Limb (tissue), 2 donors: ENCODE results near the gene RTF1.
"Not testable (repeated sequence)": the region's sequence is repeated elsewhere in the genome, so short reads cannot be mapped to it uniquely, and the experiment has no call there.

Experiments
- DNase-seq, 2 donors: peaks; one replicate each; pipeline ENCODE4 v3.0.0-alpha.2; 2016; ENCODE audit errors: extremely low spot score in 2 of 2

The RTF1 gene

DNA sequence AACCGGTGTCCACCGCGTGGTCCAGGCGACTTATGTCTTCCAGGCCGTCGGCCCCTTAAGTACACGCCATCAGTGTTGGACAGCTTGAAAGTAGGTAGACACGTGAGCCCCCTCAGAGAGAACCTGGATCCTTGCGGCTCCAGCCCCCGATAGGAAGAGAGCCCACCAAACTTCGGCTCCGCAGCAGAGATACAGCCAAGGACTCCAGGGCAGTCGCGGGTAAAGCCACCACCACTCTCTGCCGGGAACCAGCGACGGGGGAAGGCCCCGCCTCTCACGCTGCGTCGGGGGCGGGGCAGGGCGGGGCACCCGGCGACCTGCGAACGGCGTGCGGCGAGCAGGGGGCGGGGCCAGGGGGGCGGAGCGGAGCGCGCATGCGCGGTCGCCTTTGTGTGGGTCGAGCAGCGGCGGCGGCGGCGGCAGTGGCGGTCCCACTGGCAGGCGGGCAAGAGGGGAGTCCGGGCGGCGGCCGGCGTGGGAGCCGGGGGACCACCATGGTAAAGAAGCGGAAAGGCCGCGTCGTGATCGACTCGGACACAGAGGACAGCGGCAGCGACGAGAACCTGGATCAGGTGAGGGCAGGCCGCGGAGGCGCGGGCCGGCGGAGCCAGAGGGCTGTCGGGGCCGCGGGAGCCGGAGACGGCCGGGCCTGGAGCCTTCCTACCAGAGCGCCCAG is at the start of gene RTF1:
Gene RTF1 (plus strand): TSS at position 354 of the 676 bp plus-strand sequence. CDS start 21 bp downstream, at position 375.
- peak; percentile 90 to 99 for DNase-seq

DNA sequence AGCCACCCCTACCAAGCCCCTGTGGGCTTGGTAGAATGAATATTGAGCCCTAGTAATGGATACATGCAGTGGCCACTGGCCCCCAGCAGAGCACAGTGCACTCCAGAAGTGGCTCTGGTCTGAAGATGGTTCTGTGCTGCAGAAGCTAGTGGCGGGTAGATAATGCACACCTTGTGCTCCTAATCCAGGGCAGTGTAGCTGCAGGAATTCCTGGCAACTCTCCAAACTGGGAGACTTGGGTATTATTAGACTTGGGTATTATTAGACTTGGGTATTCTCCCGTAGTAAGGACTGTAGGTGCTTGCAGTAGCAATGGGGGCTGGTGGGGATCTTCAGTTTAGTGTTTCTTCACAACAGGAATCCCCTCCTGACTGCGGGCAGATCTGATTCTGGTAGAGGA is 49.5 kb upstream of the RTF1 start:
- DNase-seq, result no peak

DNA sequence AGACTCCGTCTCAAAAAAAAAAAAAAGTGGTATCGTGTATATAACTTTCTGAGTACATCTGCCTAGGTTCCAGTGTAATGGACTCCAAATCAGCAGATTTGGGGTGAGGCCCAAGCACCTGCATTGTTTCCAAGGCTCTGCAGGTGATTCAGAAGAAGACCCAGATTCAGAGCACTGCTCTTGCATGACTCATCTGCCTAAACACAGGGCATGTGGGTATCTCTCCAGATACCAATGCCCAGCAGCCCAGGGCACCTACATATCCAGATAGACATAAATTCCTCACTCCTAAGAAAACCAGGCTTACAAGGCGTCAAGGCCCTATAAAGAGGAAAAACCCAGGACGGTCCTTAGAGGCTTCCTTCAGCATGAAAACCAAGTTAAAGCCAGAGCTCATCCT is 38.9 kb upstream of the RTF1 start:
- no peak for DNase-seq

DNA sequence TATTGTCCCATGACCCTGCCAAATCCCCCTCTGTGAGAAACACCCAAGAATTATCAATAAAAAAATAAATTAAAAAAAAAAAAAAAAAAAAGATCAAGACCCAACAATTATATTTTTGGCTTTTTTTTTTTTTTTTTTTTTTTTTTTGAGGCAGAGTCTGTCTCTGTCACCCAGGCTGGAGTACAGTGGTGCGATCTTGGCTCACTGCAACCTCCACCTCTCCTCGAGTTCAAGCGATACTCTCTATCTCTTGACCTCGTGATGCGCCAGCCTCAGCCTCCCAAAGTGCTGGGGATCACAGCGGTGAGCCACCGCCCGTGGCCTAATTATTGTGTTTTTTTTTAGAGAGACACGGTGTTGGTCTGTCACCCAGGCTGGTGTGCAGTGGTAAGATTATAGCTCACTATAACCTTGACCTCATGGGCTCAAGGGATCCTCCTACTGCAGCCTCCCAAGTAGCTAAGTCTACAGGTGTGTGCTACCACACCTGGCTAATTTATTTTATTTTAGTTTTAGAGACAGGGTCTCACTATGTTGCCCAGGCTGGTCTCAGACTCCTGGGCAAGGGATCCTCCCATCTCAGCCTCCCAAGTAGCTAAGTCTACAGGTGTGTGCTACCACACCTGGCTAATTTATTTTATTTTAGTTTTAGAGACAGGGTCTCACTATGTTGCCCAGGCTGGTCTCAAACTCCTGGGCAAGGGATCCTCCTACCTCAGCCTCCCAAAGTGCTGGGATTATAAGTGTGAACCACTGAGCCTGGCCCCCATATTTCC is 32.7 kb upstream of the RTF1 start:
- DNase-seq, result not testable (repeated sequence)

DNA sequence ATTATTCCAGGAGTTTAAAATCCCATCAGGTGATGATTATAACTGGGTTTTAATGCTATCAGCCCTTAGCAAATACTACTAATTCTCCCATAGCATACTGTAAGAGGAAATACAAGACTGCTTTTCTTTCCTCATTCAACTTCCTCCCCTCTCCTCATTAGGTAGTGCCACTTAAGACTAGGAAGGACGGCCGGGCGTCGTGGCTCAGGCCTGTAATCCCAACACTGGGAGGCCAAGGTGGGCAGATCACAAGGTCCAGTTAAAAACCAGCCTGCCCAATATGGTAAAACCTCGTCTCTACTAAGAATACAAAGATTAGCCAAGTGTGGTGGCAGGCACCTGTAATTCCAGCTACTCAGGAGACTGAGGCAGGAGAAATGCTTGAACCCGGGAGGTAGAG is 29.2 kb upstream of the RTF1 start:
- DNase-seq, result no peak

DNA sequence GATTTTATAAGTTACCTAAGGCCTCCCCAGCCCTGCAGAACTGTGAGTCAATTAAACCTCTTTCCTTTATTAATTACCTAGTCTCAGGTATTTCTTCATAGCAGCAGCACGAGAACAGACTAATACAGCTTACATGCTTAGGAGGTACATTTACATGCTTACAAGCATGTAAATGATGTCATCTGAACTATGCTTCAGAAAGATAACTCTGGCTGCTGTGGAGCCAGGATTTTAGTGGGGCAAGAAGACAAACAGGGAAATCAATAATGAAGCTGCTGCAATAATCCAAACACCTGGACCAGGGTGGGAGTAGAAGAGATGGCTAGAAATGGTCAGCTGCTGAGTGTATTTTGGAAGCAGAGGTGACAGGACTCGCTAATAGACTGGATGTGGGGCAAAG is 24.2 kb upstream of the RTF1 start:
- no peak for DNase-seq

DNA sequence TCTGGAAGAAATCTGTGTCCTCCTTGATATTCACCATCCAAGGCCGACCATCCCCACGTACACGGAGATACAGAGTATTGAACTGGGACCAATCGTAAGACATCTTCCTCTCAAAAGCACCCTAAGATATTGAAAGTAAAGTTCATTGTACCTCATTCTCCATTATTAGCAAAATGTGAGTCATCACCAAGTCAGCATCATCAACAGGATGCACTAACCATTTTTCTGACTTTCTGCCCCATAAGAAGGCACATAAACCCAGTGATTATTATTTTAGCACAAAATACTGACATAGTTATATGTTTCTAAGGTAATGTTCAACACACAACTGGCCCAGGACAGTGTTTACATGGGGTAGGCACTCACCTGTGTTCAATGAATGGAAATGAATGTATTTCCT is 22.0 kb upstream of the RTF1 start:
- DNase-seq, result no peak

DNA sequence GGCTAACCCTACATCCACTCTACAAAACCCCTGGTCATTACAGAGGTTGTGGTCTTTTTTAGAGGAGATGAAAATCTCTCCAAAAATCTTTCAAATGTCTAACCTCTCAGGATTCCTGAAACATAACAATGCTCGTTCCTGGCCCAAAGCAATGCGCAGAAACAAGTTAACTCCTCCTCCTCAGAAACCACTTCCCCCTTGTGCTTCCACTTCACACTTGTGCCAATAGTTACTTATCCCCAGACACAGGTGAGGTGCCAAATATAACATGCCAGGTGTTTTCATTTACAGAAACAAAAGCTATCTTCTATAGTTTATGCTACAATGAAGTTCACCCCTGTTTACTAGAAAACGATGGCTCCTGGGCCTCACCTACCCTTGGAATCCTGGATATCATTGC is 20.8 kb upstream of the RTF1 start:
- DNase-seq, result no peak

DNA sequence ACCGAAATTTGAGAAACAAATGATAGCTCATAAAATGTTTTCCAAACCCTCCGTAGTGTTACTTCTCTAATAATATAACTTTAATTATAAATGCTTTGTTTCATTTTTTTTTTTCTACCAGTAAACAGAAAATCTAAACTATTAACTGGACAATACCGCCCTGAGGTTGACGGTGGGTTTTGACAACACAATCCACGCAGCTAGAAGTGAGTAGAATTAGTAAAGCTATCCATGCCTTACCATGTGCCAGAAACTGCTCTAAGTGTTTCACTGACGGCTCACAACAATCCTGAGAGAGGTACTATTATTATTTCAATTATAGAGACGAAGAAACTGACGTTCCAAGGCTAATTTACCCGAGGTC is 15.0 kb upstream of the RTF1 start:
- no peak for DNase-seq

DNA sequence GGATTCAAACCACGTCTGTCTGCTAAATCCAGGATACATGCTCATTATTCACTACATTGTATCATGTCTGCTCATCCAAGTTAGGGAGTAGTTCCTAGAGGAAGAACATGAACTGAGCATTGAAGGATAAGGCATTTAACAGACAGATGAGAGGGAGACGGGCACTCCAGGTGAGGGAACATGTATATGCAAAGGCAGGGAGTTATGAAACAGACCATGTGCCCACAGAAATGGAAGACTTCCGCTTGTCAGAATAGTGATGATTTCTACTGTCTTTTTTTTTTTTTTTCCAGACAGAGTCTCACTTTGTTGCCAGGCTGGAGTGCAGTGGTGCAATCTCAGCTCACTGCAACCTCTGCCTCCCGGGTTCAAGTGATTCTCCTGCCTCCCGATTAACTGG is 9.6 kb upstream of the RTF1 start:
- DNase-seq, result no peak

DNA sequence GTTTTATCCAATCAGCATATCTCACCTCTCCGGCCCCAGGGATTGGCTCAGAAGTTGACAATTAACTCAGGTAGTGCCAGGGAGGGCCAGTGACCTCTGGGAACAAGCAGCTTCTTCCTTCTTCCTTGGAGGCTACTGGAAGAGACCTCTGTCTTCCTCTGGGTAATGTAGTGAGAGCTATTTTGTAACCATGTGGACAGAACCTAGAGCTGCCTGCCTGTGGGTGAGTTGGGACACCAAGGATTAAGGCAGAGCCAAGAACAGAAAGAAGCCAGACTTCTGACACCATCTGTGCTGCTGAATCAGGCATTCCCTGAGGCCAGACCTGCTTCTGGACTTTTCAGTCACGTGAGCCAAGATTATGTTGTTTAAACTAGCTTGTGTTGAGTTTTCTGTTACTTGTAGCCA is 8.7 kb upstream of the RTF1 start:
- DNase-seq, result no peak

DNA sequence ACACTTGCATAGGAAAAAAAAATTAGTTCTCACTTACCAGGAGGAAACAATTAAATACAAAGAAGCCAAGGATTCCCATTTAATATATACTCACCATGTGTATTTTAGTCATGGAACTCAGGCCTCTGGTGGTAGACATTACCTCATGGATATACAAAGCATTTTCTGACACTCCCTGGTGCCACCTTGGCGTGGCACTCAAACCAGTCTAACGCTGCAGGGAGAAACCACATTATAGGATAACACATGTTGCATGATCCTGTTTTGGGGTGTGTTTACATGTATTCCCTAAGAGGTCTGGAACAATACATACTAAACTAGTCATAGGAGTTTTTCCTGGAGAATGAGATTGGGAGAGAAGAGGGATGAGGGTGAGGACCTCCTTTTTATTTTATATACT is 5.9 kb upstream of the RTF1 start:
- DNase-seq, result no peak

DNA sequence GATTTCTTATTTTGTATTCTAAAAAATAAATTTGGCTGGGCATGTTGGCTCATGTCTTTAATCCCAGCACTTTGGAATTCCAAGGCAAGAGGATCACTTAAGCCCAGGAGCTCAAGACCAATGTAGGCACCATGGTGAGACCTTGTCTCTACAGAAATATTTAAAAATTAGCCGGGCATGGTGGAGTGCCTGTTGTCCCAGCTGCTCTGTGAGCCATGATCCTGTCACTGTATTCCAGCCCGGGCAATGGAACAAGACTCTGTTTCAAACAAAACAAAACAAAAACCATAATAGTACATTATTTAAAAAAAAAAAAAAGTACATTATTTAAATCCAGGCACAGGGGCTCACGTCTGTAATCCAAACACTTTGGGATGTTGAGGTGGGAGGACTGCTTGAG is 5.5 kb upstream of the RTF1 start:
- no peak for DNase-seq

DNA sequence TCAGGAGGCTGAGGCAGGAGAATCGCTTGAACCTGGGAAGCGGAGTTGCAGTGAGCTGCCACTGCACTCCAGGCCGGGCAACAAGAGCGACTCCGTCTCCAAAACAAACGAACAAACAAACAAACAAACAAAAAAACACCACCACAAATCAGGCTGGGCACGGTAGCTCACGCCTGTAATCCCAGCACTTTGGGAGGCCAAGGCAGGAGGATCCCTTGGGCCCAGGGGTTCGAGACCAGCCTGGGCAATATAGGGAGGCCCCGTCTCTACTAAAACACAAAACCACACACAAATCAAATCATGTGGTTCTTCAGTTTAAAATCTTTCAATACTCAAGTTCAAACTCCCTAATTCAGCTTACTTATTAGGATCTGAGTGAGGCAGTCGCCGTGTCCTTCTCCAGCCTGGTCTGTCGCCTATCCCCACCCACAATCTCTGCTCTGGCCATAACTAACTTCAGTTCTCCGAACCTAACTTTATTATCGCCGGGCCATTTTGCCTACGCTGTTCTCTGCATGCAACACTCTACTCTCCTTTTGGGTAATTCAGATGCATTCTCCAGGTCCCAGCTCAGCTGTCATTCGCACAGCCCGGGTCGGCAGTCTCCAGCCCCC is 660 bp upstream of the RTF1 start:
- no peak for DNase-seq

DNA sequence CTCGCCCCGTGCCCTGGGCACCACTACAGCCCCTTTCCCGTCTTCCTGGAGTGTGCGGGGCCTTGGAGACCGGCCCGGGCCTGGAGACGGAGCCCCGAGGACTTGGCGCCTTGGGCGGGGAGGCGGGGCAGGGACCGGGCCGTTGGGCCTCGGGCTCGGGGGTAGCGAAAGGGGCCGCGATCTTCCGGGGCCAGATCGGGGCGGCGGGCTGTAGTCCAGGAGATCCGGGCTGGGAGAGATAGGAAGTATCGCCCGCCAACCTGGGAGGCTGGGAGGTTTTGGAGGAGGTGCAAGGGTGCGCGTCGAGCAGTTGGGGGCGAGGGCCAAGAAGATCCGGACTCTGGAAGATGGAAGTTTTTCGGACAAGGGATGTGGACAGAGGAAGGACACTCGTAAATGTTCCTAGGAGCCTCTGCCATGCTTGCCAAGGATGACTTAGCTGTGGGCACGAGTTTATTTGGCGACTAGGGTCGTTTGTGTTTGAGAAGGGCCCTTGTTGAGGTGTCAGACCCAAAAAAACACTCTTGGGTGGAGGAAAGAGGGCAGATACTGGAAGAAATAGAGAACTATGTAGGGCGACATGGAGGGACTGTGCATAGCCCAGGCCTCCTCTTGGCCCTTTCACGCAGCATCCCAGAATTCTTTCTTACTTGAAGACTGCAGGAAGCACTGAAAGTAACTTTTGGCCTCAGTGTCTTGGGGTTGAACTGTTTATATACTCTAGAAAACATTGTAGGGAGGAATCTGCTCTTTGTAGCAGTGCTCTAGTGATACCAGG is 712 bp downstream of the RTF1 start:
- DNase-seq, result peak in 1 of 2 donors; percentile 7

DNA sequence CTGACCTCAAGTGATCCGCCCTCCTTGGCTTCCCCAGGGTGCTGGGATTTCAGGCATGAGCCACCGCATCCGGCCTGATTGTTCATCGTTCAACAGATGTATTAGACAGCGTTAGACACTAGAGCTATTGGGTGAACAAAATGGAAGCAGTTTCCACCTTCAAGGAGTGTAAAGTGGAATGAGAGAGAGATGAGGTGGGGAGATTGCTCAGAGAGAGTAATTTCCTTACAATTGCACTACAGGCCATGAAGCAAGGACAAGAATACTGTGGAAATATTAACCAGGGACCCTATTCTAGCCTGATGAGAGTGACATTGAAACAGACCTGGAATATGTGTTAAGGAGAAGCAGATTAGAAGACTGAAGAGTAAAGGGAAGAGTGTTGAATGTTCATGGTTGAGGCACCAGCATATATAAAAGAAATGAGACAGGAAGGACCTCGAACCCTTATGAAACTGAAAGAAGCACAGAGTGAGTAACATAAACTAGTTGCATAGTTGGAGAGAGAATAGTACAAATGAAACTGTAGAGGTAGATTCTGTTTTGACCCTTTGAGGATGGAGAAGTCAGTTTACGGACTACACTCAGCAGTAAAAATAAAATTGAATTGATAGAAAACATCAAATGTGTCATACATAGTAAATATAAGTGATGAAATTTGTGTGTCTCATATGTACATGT is 7.2 kb downstream of the RTF1 start:
- no peak for DNase-seq

DNA sequence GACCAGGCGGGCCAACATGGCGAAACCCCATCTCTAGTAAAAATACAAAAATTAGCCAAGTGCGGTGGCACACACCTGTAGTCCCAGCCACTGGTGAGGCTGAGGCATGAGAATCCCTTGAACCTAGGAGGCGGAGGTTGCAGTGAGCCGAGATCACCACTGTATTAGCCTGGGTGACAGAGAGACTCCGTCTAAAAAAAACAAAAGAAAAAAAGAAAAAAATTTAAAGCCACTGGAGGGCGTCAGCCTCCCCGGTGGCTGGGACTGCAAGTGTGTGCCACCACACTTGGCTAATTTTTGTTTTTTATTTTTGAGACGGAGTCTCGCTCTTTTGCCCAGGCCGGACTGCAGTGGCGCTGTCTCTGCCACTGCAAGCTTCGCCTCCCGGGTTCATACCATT is 7.9 kb downstream of the RTF1 start:
- no peak for DNase-seq

DNA sequence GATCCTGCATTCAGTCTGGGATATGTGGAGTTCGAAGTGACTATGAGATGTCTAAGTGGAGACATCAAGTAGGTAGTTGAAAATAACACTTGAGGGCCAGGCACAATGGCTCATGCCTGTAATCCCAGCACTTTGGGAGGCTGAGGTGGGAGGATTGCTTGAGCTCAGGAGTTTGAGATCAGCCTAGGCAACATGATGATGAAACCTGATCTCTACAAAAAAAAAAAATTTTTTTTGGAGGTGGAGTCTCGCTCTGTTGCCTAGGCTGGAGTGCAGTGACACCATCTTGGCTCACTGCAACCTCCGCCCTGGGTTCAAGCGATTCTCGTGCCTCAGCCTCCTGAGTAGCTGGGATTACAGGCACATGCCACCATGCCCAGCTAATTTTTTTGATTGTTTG is 9.0 kb downstream of the RTF1 start:
- not testable (repeated sequence) for DNase-seq

DNA sequence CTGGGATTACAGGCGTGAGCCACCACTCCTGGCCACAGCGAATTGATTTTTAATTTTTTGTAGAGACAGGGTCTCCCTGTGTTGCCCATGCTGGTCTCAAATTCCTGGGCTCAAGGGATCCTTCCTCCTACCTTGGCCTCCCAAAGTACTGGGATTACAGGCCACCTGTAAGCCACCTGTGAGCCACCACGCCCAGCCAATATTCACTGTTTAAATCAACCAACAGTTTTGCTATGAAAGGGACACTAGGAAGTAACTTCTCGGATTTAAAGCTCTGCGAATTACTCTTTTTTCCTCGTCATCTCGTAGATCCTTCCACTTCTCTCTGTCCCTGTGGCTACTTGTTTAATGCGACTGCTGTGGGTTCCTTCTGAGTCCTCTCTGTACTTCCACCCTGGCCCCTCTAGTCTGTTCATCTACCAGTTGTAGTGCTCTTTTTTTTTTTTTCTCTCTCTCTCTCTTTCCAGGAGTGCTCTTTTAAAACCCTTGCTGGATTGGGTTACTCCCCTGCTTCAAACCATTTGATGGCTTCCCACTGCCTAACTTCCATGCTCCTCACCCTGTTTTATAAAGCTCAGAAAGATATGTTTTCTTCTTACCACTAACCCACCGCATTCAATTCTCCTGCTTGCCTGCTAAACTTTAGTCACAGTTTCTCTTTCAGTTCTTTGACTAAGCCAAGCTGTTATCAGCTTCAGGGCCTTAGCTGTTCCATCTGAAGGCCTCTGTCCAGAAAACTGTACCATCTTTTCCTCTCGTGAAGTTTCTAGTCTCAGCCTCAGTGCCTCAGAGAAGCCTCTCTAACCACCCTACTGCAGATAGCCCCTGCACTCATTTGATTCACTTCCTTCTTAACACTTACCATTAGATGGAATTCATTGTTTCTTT is 12.4 kb downstream of the RTF1 start:
- DNase-seq, result no peak

DNA sequence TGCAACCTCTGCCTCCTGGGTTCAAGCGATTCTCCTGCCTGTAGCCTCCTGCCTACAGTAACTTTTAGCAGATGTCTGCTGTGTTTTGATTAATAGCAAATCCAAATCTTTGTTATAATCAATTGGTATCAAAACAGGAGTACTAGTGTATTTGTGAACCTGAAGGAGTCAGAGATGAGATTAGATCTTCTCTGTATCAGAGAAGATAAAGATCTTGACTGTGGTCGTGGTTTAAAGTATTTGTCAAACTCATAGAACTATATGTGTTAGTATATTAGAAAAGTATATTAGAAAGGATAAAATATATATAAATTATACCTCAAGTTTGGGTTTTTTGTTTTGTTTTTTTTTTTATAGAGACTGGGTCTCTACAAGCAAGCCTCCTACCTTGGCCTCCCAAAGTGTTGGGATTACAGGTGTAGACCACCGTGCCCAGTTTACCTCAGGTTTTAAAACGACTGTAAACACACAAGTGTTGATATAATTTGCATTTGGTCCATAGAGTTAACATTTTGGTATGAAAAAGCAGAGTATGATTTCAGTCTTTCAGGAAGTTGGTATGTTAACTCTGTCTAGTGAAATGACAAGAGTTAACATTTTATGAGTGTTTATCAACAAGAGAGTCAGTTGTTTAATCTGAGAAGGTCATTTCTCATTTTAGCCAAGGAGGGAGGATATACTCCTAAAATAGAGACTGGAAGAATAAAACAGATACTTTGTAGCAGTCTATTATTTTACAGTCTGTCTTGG is 18.3 kb downstream of the RTF1 start:
- DNase-seq, result no peak
